Measurements from ENCODE around the gene SLC26A5. TPM values are rescaled to one million over a fixed set of nuclear protein-coding genes. Genes with fewer than 3 reads are reported as not detected.

Gene SLC26A5
- total and polyA plus RNA-seq, 9 donors: 0.06 to 0.34 (median 0.11) TPM; not detected in 5

DNA sequence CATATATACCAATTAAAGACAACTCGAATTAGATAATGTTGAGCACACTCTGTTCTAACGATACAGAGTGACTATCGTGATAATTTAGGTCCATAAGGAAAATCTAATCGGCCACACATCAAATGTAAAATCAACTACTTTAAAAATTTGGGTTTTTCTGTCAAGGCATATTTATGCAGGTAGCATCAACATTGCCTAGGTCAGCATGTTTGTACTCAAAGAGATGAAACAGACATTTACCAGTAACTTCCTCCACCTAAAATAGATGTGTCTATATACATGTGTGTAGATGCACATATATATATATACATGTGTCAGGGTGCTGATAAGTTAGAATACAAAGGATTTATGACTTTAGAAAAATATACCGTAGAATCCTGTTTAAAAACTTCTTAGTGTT lies 76.6 kb downstream of the SLC26A5 start:
- H3K27ac ChIP-seq: no peak overlapping the region
- H3K4me1 ChIP-seq (ENCODE audit: insufficient read depth): no peaks in the 10 kb centered on the region
- no peaks in the 10 kb centered on the region for H3K27me3 ChIP-seq
- H3K9me3 ChIP-seq: no peaks in the 10 kb centered on the region
- no peaks in the 10 kb centered on the region for H3K36me3 ChIP-seq
- TF ChIP-seq EP300 (IDR thresholded peaks at IDR 0.05) (no peak), POLR2A (IDR thresholded peaks at IDR 0.05) (no peak)
- TF ChIP-seq, protein P1, sequence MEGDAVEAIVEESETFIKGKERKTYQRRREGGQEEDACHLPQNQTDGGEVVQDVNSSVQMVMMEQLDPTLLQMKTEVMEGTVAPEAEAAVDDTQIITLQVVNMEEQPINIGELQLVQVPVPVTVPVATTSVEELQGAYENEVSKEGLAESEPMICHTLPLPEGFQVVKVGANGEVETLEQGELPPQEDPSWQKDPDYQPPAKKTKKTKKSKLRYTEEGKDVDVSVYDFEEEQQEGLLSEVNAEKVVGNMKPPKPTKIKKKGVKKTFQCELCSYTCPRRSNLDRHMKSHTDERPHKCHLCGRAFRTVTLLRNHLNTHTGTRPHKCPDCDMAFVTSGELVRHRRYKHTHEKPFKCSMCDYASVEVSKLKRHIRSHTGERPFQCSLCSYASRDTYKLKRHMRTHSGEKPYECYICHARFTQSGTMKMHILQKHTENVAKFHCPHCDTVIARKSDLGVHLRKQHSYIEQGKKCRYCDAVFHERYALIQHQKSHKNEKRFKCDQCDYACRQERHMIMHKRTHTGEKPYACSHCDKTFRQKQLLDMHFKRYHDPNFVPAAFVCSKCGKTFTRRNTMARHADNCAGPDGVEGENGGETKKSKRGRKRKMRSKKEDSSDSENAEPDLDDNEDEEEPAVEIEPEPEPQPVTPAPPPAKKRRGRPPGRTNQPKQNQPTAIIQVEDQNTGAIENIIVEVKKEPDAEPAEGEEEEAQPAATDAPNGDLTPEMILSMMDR (IDR thresholded peaks at IDR 0.05): no peak
- no peak for DNase-seq
- 88 to 93% (median 92%) methylated on average over 5 of the region's 5 CpGs for WGBS, 3 donors
- intact Hi-C loops (cut with DNase I): no loop called here
- H3K4me3 ChIP-seq: no peak overlapping the region

DNA sequence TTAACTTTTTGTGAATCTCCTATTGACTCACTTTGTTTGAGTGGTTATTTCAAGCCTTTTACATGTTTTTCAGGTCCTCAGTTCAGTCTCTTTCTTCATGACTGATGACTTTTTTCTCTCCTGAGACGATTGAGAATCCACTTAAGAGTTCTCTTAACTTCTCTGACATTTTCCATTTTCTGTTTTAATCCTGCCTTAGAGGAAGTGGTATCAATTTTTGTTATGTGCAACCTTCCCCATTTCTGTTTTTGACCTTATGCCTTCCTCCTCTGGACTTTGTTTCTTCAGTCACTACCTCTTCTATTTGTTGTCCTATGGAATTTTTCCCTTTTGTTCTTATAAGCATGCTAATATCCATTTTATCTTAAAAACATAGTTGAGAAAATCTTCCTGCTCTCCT lies 96.2 kb downstream of the SLC26A5 start:
- 60 to 66% (median 61%) methylated on average over 1 of the region's 1 CpG for WGBS, 3 donors
- intact Hi-C loops (cut with DNase I): no loop called here

DNA sequence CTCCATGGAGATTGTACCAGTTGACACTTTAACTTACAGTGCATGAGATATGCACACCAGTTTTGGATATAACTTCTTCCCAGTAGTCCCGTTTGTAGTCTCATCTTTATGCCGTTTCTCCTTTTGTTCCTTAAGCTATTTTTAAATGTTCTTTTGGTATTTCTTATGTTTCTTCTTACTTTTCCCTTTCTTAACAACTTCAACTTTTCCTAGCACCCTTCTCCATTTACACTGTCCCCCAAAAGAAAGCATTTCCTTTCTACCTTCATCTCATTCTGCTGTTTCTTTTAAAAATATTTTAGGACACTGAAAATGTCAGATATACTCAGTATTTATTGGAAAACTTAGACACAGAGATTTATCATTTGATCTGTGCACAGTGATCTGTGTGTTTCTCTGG lies 97.0 kb downstream of the SLC26A5 start:
- Histone ChIP-seq H3K36me3 (no peaks in the 10 kb centered on the region), H3K9me3 (no peaks in the 10 kb centered on the region), H3K4me1 (ENCODE audit: insufficient read depth) (peaks cover 3% of the 10 kb centered on the region), H3K27me3 (no peaks in the 10 kb centered on the region), H3K27ac (no peak overlapping the region), H3K4me3 (no peak overlapping the region)
- intact Hi-C loops (cut with DNase I): no loop called here
- no peak for TF ChIP-seq EP300 (IDR thresholded peaks at IDR 0.05)
- no peak for TF ChIP-seq POLR2A (IDR thresholded peaks at IDR 0.05)
- TF ChIP-seq, protein P1 (IDR thresholded peaks at IDR 0.05): no peak
- WGBS, 3 donors: 23 to 34% (median 34%) methylated on average over 2 of the region's 2 CpGs
- no peak for DNase-seq

More for the DNA sequence above, 96.2 kb downstream of the SLC26A5 start:
- no peaks in the 10 kb centered on the region for H3K9me3 ChIP-seq
- TF ChIP-seq POLR2A (IDR thresholded peaks at IDR 0.05) (no peak), EP300 (IDR thresholded peaks at IDR 0.05) (no peak)
- TF ChIP-seq, protein P1 (IDR thresholded peaks at IDR 0.05): no peak
- H3K4me3 ChIP-seq: no peak overlapping the region
- no peaks in the 10 kb centered on the region for H3K36me3 ChIP-seq
- H3K4me1 ChIP-seq (ENCODE audit: insufficient read depth): peaks cover 3% of the 10 kb centered on the region
- DNase-seq: no peak
- no peak overlapping the region for H3K27ac ChIP-seq
- H3K27me3 ChIP-seq: no peaks in the 10 kb centered on the region

DNA sequence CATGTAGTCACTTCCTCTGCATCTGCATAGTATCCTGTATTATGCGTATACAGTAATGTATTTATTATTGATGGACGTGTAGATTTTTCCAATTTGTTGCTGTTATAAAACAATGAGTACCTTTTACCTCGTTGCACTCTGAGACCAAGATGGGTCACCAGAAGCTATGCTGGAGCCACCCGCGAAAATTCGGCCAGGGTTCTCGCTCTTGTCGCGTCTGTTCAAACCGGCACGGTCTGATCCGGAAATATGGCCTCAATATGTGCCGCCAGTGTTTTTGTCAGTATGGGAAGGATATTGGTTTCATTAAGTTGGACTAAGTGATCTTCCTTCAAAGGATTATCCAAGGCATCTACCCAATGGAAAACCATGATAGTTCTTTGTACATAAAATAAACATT lies 97.6 kb downstream of the SLC26A5 start:
- intact Hi-C loops (cut with DNase I): no loop called here
- no peaks in the 10 kb centered on the region for H3K9me3 ChIP-seq
- no peak for DNase-seq
- WGBS, 3 donors: 8 to 18% (median 17%) methylated on average over 13 of the region's 13 CpGs
- H3K27ac ChIP-seq: no peak overlapping the region
- H3K4me1 ChIP-seq (ENCODE audit: insufficient read depth): peaks cover 3% of the 10 kb centered on the region
- TF ChIP-seq POLR2A (IDR thresholded peaks at IDR 0.05) (no peak), EP300 (IDR thresholded peaks at IDR 0.05) (no peak)
- TF ChIP-seq, protein P1 (IDR thresholded peaks at IDR 0.05): no peak
- H3K27me3 ChIP-seq: no peaks in the 10 kb centered on the region
- H3K4me3 ChIP-seq: peak overlapping the region; percentile 84
- no peaks in the 10 kb centered on the region for H3K36me3 ChIP-seq

Measured in ovary (tissue), 9 donors.